Testis (tissue), 3 donors: ENCODE results near the gene MYL10. TPM values are rescaled to one million over a fixed set of nuclear protein-coding genes. Genes with fewer than 3 reads are reported as not detected.

Source experiments
- DNase-seq: peaks from one replicate; pipeline ENCODE4 v3.0.0-alpha.2; 2019
- H3K27ac ChIP-seq, 2 donors: fragments of 200-600 bp; sonication (generic); one replicate each; pipeline ENCODE4 v1.5.1; 2019
- H3K27me3 ChIP-seq: fragments of 200-600 bp; sonication (generic); one replicate; pipeline ENCODE4 v1.5.1; 2019
- H3K36me3 ChIP-seq: fragments of 200-600 bp; sonication (generic); one replicate; pipeline ENCODE4 v1.5.1; 2017; ENCODE audit warnings: low read depth; ENCODE audit errors: missing control alignments
- H3K4me1 ChIP-seq: fragments of 200-600 bp; sonication (generic); one replicate; pipeline ENCODE4 v1.5.1; 2019
- H3K4me3 ChIP-seq, 2 donors: fragments of 200-600 bp; sonication (generic); one replicate each; pipeline ENCODE4 v1.5.1; 2017 to 2019
- H3K9me3 ChIP-seq: fragments of 200-600 bp; sonication (generic); one replicate; pipeline ENCODE4 v1.5.1; 2017
- CTCF ChIP-seq, 3 experiments: fragments of 450-650 bp in 2 of 3; fragments of 200-600 bp in 1 of 3; sonication (generic) in 1 of 3; IDR thresholded peaks; one replicate each; pipeline ENCODE4 v1.5.1; 2016 to 2019; ENCODE audit warnings: antibody characterized with exemption in 3 of 3, mild to moderate bottlenecking in 2 of 3, moderate library complexity in 1 of 3
- POLR2A ChIP-seq: fragments of 450-650 bp; IDR thresholded peaks from one replicate; pipeline ENCODE4 v1.6.1; 2017; ENCODE audit warnings: antibody characterized with exemption, mild to moderate bottlenecking, moderate library complexity
- WGBS, 2 donors: methylation state at CpG; one replicate each; pipeline ENCODE4 v1.1.5; 2018; 5-methylcytosine and 5-hydroxymethylcytosine counted together
- intact Hi-C: fragments of 100-400 bp; cut with DNase I; formaldehyde crosslinking; loops from one replicate; pipeline ENCODE4 v1.15.1; 2023; ENCODE audit warnings: low total_unique reads
- polyA plus RNA-seq: library from polyadenylated mRNA; stranded (reverse); fragments of 350-450 nt; fragmentation: Illumina TruSeq; extraction: RNeasy Lipid Tissue Mini Kit (QIAGEN cat#74804); gene quantifications from one replicate; pipeline ENCODE4 v1.2.3, GENCODE V29; 2014; ENCODE audit warnings: low read depth, low replicate concordance; ENCODE audit not compliant: insufficient read depth
- total RNA-seq, 2 donors: library from RNA; depleted of rRNA; stranded (reverse); fragments of >200 nt; gene quantifications; one replicate each; pipeline ENCODE4 v1.2.3, GENCODE V29; 2016

MYL10 gene
- total and polyA plus RNA-seq, 3 donors from 2014 or later = not detected

- H3K27ac ChIP-seq = no peak overlapping the region
- WGBS, 2 donors = 82 to 86% methylated on average over 10 of the region's 10 CpGs
- no peaks in the 10 kb centered on the region for H3K36me3 ChIP-seq
- no peak overlapping the region for H3K4me3 ChIP-seq
- DNase-seq = no peak
- H3K4me1 ChIP-seq = no peaks in the 10 kb centered on the region
- H3K27me3 ChIP-seq = no peaks in the 10 kb centered on the region
- intact Hi-C loops = no loop called here
- TF ChIP-seq CTCF (IDR thresholded peaks at IDR 0.05) (no peak), POLR2A (no peak)
- H3K9me3 ChIP-seq = no peaks in the 10 kb centered on the region
Observed at GRCh38 chr7:101581891-101582290, 47.2 kb downstream of the MYL10 start.

GRCh38 chr7:101580596-101580995 lies 48.5 kb downstream of the MYL10 start:
- no peak for DNase-seq
- Histone ChIP-seq H3K27ac (no peak overlapping the region), H3K9me3 (no peaks in the 10 kb centered on the region), H3K27me3 (no peaks in the 10 kb centered on the region), H3K36me3 (no peaks in the 10 kb centered on the region), H3K4me1 (no peaks in the 10 kb centered on the region), H3K4me3 (no peak overlapping the region)
- whole genome bisulfite sequencing, 2 donors = 94% methylated on average over 5 to 7 of the region's 7 CpGs
- TF ChIP-seq POLR2A (no peak), CTCF (IDR thresholded peaks at IDR 0.05) (no peak)
- intact Hi-C loops = no loop called here

GRCh38 chr7:101578552-101578951 lies 50.5 kb downstream of the MYL10 start:
- no peak overlapping the region for H3K27ac ChIP-seq
- no peaks in the 10 kb centered on the region for H3K36me3 ChIP-seq
- 68 to 70% methylated on average over 1 of the region's 1 CpG for WGBS, 2 donors
- TF ChIP-seq CTCF (IDR thresholded peaks at IDR 0.05) = no peak
- TF ChIP-seq POLR2A = no peak
- no peaks in the 10 kb centered on the region for H3K9me3 ChIP-seq
- no peaks in the 10 kb centered on the region for H3K27me3 ChIP-seq
- intact Hi-C loops = no loop called here
- no peak for DNase-seq
- H3K4me3 ChIP-seq = no peak overlapping the region
- no peaks in the 10 kb centered on the region for H3K4me1 ChIP-seq

- no peaks in the 10 kb centered on the region for H3K27me3 ChIP-seq
- WGBS, 2 donors = 97 to 98% methylated on average over 3 of the region's 3 CpGs
- no peaks in the 10 kb centered on the region for H3K9me3 ChIP-seq
- no peak overlapping the region for H3K27ac ChIP-seq
- no peak for DNase-seq
- intact Hi-C loops = no loop called here
- no peaks in the 10 kb centered on the region for H3K4me1 ChIP-seq
- no peaks in the 10 kb centered on the region for H3K36me3 ChIP-seq
- no peak for TF ChIP-seq POLR2A
- H3K4me3 ChIP-seq = no peak overlapping the region
Observed at GRCh38 chr7:101576998-101577397, 52.1 kb downstream of the MYL10 start.

- Histone ChIP-seq H3K27me3 (no peaks in the 10 kb centered on the region), H3K4me3 (no peak overlapping the region), H3K36me3 (no peaks in the 10 kb centered on the region), H3K27ac (no peak overlapping the region), H3K9me3 (no peaks in the 10 kb centered on the region), H3K4me1 (no peaks in the 10 kb centered on the region)
- no peak for DNase-seq
- no peak for TF ChIP-seq POLR2A
- TF ChIP-seq CTCF (IDR thresholded peaks at IDR 0.05) = no peak
- intact Hi-C loops = no loop called here
Observed at GRCh38 chr7:101575721-101576120, 53.4 kb downstream of the MYL10 start.
